ENCODE data around the gene MEIOB.
"Not testable (repeated sequence)": the region's sequence is repeated elsewhere in the genome, so short reads cannot be mapped to it uniquely, and the experiment has no call there.

The MEIOB gene
- total RNA-seq, result 0 to 0.11 (median 0) reads per million in 17 experiments

- peak; percentile 72 to 82 (median 77) for DNase-seq
These were observed at the start of gene MEIOB for GRCh38 chr16:1871974-1872635. Gene MEIOB, minus strand, starts transcription at chr16:1872164. Its CDS starts 3,989 bp downstream, at chr16:1868175.

- peak in 2 of 4 experiments; percentile 34 to 39 for DNase-seq
These were observed 48.8 kb upstream of the MEIOB start for GRCh38 chr16:1920727-1921171.

- not testable (repeated sequence) for DNase-seq
These were observed 48.2 kb upstream of the MEIOB start for GRCh38 chr16:1920122-1920521.

GRCh38 chr16:1919327-1919998, 47.5 kb upstream of the MEIOB start:
- DNase-seq, result no peak

GRCh38 chr16:1918351-1919326, 46.7 kb upstream of the MEIOB start, which contains the start of gene HS3ST6:
Gene HS3ST6, minus strand, starts transcription at chr16:1918415. Its CDS starts 92 bp downstream, at chr16:1918323.
- no peak for DNase-seq

- DNase-seq, result no peak
These were observed 45.8 kb upstream of the MEIOB start for GRCh38 chr16:1917665-1918350.

GRCh38 chr16:1917056-1917664, 45.2 kb upstream of the MEIOB start:
- DNase-seq, result no peak

- DNase-seq, result no peak
These were observed 44.7 kb upstream of the MEIOB start for GRCh38 chr16:1916640-1916990.

- DNase-seq, result no peak
These were observed 44.0 kb upstream of the MEIOB start for GRCh38 chr16:1915732-1916639.

GRCh38 chr16:1914988-1915387, 43.0 kb upstream of the MEIOB start:
- DNase-seq, result no peak

GRCh38 chr16:1914084-1914608, 42.2 kb upstream of the MEIOB start:
- no peak for DNase-seq

GRCh38 chr16:1913327-1914083, 41.5 kb upstream of the MEIOB start:
- no peak for DNase-seq

- DNase-seq, result no peak
These were observed 40.2 kb upstream of the MEIOB start for GRCh38 chr16:1912215-1912543.

GRCh38 chr16:1911467-1912214, 39.7 kb upstream of the MEIOB start:
- DNase-seq, result no peak

- DNase-seq, result no peak
These were observed 37.7 kb upstream of the MEIOB start for GRCh38 chr16:1909561-1910231.

- no peak for DNase-seq
These were observed 37.0 kb upstream of the MEIOB start for GRCh38 chr16:1908983-1909382.

- no peak for DNase-seq
These were observed 36.2 kb upstream of the MEIOB start for GRCh38 chr16:1908184-1908583.

- DNase-seq, result no peak
These were observed 35.4 kb upstream of the MEIOB start for GRCh38 chr16:1907226-1907860.
